NOMO-1 (cell line): ENCODE data around the gene TMED1.
"Not testable (repeated sequence)": the region's sequence is repeated elsewhere in the genome, so short reads cannot be mapped to it uniquely, and the experiment has no call there.

ENCODE experiments used
- DNase-seq, 2 experiments: peaks; one replicate each; lab custom pipeline; 2025; ENCODE audit not compliant: unreplicated experiment in 2 of 2; lab: John Stamatoyannopoulos, UW

TMED1 gene

GRCh38 chr19:10863107-10863717 is 27.2 kb upstream of the TMED1 start:
- DNase-seq: no peak

- no peak for DNase-seq
Measured at GRCh38 chr19:10862561-10863106, 26.6 kb upstream of the TMED1 start.

- DNase-seq: peak; percentile 49 to 65
Measured at GRCh38 chr19:10861103-10861651, 25.2 kb upstream of the TMED1 start.

- DNase-seq: peak in 1 of 2 experiments; percentile 17
Measured at GRCh38 chr19:10858204-10858828, 22.3 kb upstream of the TMED1 start.

- DNase-seq: not testable (repeated sequence)
Measured at GRCh38 chr19:10856899-10857298, 20.9 kb upstream of the TMED1 start.

GRCh38 chr19:10855879-10856522 is 20.0 kb upstream of the TMED1 start:
- no peak for DNase-seq

DNA sequence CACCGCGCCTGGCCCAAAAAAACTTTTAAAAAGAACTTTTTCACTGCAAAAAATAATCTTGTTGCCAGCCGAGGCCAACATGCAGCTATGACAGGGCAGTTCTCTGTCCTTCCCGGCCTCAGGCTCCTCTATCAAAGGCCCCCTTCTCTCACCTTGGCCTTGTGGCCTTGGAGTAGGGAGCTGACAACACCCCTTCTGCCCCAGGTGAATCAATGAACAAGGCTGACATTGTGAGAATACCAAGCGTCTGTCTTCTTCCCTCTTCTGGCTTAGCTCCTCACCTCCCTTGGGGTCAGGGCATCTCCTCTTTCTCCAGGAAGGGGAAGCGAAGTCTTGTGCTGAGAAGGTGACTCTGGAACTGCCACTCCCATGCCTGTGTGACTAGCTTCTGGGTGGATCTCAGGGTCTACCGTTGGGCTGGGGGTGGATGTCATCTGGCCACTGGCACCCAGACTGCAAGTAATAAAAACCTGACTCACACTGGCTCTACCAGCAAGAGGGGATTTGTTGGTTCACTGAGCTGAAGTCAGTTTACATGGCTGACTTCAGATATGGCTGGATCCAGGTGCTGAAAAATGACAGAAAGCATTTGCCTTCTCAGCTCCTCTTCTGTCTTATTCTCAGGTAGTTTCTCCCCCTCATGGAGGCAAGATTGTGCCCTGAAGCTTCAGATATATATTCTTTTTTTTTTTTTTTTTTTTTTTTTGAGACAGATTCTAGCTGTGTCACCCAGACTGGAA is 18.5 kb upstream of the TMED1 start:
- DNase-seq: no peak

- no peak for DNase-seq
Measured at GRCh38 chr19:10852941-10853340, 16.9 kb upstream of the TMED1 start.

DNA sequence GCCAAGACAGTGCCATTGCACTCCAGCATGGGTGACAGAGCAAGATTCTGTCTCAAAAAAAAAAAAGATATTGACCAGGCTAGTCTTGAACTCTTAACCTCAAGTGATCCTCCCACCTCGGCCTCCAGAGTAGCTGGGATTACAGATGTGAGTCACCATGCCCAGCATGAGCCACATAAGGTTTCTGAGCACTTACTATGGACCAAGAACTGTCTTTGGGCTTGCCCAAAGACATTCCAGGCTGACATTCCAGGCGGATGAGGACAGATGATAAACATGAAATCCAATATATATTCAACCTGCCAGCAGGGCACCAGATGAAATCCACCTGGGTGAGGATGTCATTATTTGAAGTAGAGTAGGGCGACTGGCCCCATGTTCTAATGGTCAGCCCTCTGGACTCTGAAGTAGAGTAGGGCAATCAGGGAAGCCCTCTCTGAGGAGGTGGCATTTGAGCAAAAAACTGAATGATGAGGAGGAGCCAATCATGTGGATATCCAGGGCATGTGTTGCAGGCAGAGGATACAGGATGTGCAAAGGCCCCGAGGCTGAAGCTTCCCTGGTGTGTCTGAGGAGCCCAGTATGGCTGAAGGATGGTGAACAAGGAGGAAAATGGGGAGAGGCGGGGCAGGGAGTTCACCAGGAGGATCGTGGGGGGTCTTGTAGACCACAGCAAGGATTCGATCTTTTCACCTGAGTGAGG is 16.2 kb upstream of the TMED1 start:
- no peak for DNase-seq

DNA sequence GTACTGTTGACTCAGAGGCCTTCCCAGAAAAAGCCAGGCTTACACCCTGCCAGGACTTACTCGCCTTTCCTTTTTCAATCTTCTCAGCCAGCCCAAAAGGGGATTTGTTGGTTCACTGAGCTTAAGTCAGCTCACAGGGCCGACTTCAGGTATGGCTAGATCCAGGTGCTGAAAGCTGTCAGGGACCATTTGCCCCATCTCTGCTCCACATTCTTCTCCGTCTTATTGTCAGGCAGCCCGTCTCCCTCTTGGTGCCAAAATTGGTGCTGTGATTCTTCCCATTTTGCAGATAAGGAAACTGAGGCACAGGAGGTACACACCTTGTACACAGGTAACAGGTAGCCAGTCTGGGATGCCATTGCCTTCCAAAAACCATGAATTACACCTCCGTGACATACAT is 14.6 kb upstream of the TMED1 start:
- DNase-seq: no peak

DNA sequence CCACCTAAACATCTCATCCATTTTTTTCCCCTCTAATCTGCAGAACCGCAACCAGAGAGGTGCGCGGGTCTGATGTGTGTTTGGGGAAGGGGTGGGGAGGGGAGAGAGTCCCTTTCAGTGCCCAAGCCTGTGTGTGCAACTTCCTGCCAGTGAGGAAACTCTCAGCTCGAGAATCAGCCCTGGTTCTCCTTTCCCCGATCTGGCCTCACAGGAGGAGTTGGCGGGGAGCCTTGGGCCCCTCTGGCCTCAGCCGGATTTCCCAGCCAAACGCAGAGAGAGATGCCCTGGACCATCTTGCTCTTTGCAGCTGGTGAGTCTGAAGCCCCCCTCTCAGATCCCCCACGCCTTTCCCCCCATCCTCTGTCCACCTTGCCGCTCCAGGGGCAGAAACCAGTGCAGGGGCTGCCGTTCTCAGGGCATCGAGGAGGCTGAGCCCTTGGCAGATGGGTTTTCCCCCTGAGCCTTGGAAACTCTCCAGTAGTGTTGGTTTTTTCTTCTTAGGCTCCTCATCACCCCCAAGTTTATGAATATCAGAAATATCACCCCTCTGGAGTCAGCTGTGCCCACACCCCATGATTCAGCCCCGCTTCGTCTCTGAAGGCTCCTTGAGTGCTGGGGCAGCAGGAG is 12.3 kb upstream of the TMED1 start, which contains the start of gene C19orf38:
Gene C19orf38, plus strand, starts transcription at position 186 of the 627 bp plus-strand sequence. Its CDS starts 94 bp downstream, at position 280.
- DNase-seq: peak; percentile 74 to 78

GRCh38 chr19:10846500-10847202 is 10.6 kb upstream of the TMED1 start:
- DNase-seq: no peak

- no peak for DNase-seq
Measured at GRCh38 chr19:10842788-10843187, 6.8 kb upstream of the TMED1 start.

DNA sequence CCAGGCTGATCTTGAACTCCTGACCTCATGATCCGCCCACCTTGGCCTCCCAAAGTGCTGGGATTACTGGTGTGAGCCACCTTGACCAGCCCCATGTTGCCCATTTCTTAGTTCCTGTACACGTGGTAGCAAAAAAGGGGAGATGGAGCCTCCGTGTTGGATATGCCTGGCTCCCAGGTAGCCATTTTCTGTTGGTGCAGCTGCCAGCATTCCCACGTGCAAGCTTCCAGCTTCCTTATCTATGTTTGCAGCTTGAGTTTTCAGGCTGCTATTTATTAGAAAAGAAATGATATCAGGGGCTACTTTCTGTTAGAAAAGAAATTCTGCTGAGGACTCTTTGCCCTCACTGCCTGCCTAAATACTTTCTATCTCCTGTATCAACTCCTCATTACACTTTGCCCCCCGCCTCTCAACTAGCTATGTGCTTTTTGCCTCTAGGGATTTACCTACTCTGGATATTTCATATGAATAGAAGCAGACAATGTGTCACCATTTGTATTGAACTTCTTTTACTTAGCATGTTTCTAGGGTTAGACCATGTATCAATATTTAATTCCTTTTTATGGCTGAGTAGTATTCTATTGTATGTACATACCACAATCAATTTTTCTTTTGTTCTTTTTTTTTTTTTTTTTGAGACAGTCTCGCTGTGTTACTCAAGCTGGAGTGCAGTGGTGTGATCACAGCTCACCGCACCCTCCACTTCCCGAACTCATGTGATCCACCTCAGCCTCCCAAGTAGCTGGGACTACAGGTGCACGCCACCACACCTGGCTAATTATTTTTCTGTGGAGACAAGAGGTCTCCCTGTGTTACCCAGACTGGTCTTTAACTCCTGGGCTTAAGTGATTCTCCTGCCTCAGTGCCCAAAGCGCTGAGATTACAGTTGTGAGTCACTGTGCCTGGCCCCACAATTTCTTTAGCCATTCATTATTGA is 3.4 kb upstream of the TMED1 start:
- DNase-seq: no peak

DNA sequence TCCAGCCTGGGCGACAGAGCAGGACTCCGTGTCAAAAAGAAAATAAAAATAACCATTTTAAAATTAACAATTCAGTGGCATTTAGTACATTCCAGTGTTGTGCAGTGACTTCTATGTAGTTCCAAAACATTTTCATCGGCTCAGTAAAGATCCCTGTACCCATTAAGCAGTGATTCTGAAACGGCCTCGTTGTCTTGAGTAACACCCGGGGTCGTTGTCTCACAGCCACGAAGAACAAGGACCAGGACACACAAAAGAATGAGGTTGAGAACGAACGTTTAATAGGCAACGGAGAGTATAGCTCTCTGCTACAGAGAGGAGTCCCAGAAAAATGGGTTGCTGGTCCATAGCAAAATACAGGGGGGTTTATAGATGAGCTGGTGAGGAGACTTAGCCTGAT is 2.4 kb upstream of the TMED1 start:
- DNase-seq: no peak

DNA sequence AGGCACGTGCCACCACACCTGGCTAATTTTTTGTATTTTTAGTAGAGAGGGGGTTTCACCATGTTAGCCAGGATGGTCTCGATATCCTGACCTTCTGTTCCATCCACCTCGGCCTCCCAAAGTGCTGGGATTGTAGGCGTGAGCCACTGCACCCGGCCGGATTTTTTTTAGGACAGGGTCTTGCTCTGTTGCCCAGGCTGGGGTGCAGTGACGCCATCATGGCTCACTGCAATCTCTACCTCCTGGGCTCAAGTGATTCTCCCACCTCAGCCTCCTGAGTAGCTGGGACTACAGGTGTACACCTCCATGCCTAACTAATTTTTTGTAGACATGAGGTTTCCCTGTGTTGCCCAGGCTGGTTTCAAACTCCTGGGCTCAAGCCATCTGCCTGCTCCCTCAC is 1.6 kb upstream of the TMED1 start:
- not testable (repeated sequence) for DNase-seq

- DNase-seq: peak; percentile 88 to 96
Measured at GRCh38 chr19:10836479-10837330, 693 bp upstream of the TMED1 start.
